Hepatocyte (in vitro differentiated cells): Measurements from ENCODE around the gene GAB1.

ENCODE experiments used
- CTCF ChIP-seq: fragments of 200-600 bp; sonication (generic); IDR thresholded peaks from 2 replicates; pipeline ENCODE4 v1.5.1; 2016; ENCODE audit warnings: antibody characterized with exemption, mild to moderate bottlenecking; ENCODE audit not compliant: poor library complexity
- EZH2phosphoT487 ChIP-seq: fragments of 200-600 bp; sonication (generic); IDR thresholded peaks from one replicate; pipeline ENCODE4 v1.6.1; 2018; ENCODE audit warnings: antibody characterized with exemption, mild to moderate bottlenecking, low read depth, moderate library complexity; ENCODE audit not compliant: unreplicated experiment, severe bottlenecking

- TF ChIP-seq CTCF, result no peak
- no peak for TF ChIP-seq EZH2phosphoT487
These were observed 7.4 kb downstream of the GAB1 start for GRCh38 chr4:143344041-143344440.
